HCT116 (cell line): ENCODE results near the gene PGRMC1.

ENCODE experiments used
- ELF1 ChIP-seq: IDR thresholded peaks from 2 replicates; pipeline ENCODE4 v1.6.1; 2012; ENCODE audit warnings: low read depth, borderline replicate concordance
- EZH2 ChIP-seq: fragments of 200-600 bp; sonication (generic); IDR thresholded peaks from 2 replicates; pipeline ENCODE4 v1.6.1; 2017; ENCODE audit warnings: antibody characterized with exemption, mixed run types
- EZH2phosphoT487 ChIP-seq: fragments of 200-600 bp; IDR thresholded peaks from 2 replicates; pipeline ENCODE4 v1.6.1; 2018; ENCODE audit warnings: antibody characterized with exemption, borderline replicate concordance
- FOSL1 ChIP-seq: IDR thresholded peaks from 2 replicates; pipeline ENCODE4 v1.6.1; 2012; ENCODE audit warnings: low read depth
- JUND ChIP-seq: IDR thresholded peaks from 2 replicates; pipeline ENCODE4 v1.6.1; 2012
- MAX ChIP-seq: IDR thresholded peaks from 2 replicates; pipeline ENCODE4 v1.6.1; 2012
- POLR2A ChIP-seq: IDR thresholded peaks from 2 replicates; pipeline ENCODE4 v1.7.0; 2011; ENCODE audit warnings: borderline replicate concordance; ENCODE audit not compliant: insufficient read depth, insufficient read length; ENCODE audit errors: extremely low read depth
- POLR2AphosphoS5 ChIP-seq: IDR thresholded peaks from 2 replicates; pipeline ENCODE4 v1.6.1; 2011; ENCODE audit warnings: mild to moderate bottlenecking, low read depth, low read length, moderate library complexity
- TCF7L2 ChIP-seq: IDR thresholded peaks from 2 replicates; pipeline ENCODE4 v1.7.0; 2011; ENCODE audit warnings: borderline replicate concordance, inconsistent platforms; ENCODE audit not compliant: insufficient read depth, insufficient read length; ENCODE audit errors: extremely low read depth
- YY1 ChIP-seq: IDR thresholded peaks from 2 replicates; pipeline ENCODE4 v1.6.1; 2011; ENCODE audit warnings: low read length, low read depth, moderate library complexity, mild to moderate bottlenecking; ENCODE audit not compliant: insufficient replicate concordance; ENCODE audit errors: extremely low read depth
- ZNF274 ChIP-seq: fragments of 200-500 bp; sonication (Bioruptor generic); IDR thresholded peaks from 2 replicates; pipeline ENCODE4 v1.6.1; 2014; ENCODE audit warnings: mild to moderate bottlenecking, low read depth, low read length, inconsistent platforms
- TF ChIP-seq, protein P1 (sequence below), 3 experiments: fragments of 200-600 bp in 1 of 3; sonication (generic) in 1 of 3; IDR thresholded peaks in 2 of 3; conservative IDR thresholded peaks in 1 of 3; 2 replicates each; pipeline ENCODE4 v1.5.1; 2012 to 2017; ENCODE audit warnings: low read depth in 2 of 3, low read length in 2 of 3, antibody characterized with exemption in 1 of 3, borderline replicate concordance in 1 of 3, control low read depth in 1 of 3, mild to moderate bottlenecking in 1 of 3, mixed read lengths in 1 of 3, mixed run types in 1 of 3, moderate library complexity in 1 of 3; ENCODE audit not compliant: insufficient read depth in 1 of 3
- TF ChIP-seq, protein P2 (sequence below): IDR thresholded peaks from 2 replicates; pipeline ENCODE4 v1.6.1; 2011; ENCODE audit warnings: mild to moderate bottlenecking, low read length, moderate library complexity; ENCODE audit not compliant: insufficient replicate concordance; ENCODE audit errors: extremely low read depth

DNA sequence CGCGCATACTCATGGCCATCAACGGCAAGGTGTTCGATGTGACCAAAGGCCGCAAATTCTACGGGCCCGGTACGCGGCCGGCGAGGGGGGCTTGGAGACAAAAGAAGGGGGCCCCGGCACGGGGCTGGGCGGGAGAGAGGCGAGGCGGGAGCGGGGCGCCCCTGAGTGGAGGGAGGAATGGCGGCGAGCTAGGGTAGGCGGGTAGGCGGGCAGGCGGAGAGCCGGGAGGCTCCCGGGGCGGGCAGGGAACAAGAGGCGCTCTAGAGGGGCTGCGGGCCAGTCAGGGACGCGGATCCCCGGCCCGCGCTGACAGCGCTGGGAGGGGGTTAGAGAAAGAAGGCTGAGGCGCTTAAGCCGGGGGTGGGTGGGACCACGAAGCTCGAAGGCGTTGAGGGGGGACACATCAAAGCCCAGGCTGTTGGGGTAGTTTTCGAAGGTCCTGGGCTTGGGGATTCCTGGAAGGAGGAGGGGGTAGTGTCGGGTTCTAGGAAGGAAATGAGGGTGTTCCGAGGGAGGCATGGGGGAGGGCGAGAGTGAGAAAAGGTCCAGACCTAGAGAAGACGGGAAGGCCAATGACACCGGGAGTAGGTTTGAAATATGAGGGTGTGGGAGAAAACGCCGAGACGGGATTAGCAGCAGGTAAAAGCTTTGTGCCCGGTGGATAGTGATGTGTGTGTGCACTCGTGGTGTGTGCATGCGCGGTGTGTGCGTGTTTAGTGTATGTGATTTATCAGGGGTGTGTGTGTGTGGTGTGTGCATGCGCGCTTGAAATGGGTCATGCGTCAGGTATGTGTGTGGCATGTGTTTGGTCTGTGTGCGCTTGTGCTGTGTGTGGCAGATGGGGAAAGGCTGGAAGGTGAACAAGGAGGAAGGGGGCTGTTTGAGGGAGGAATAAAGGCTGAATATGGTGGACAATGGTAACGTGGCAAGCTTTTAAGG, 807 bp downstream of the PGRMC1 start:
- TF ChIP-seq POLR2A (no peak), JUND (no peak), EZH2phosphoT487 (no peak), POLR2AphosphoS5 (peak; percentile 41), EZH2 (no peak), ZNF274 (no peak), YY1 (no peak), TCF7L2 (no peak), MAX (peak; percentile 56), FOSL1 (no peak), ELF1 (no peak)
- TF ChIP-seq, protein P1, sequence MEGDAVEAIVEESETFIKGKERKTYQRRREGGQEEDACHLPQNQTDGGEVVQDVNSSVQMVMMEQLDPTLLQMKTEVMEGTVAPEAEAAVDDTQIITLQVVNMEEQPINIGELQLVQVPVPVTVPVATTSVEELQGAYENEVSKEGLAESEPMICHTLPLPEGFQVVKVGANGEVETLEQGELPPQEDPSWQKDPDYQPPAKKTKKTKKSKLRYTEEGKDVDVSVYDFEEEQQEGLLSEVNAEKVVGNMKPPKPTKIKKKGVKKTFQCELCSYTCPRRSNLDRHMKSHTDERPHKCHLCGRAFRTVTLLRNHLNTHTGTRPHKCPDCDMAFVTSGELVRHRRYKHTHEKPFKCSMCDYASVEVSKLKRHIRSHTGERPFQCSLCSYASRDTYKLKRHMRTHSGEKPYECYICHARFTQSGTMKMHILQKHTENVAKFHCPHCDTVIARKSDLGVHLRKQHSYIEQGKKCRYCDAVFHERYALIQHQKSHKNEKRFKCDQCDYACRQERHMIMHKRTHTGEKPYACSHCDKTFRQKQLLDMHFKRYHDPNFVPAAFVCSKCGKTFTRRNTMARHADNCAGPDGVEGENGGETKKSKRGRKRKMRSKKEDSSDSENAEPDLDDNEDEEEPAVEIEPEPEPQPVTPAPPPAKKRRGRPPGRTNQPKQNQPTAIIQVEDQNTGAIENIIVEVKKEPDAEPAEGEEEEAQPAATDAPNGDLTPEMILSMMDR (IDR thresholded peaks at IDR 0.05 in 2 of 3, conservative IDR thresholded peaks at IDR 0.05 in 1 of 3; ENCODE audit: borderline replicate concordance in 1 of 3, insufficient read depth in 1 of 3, low read depth in 2 of 3, low read length in 2 of 3): no peak
- TF ChIP-seq, protein P2, sequence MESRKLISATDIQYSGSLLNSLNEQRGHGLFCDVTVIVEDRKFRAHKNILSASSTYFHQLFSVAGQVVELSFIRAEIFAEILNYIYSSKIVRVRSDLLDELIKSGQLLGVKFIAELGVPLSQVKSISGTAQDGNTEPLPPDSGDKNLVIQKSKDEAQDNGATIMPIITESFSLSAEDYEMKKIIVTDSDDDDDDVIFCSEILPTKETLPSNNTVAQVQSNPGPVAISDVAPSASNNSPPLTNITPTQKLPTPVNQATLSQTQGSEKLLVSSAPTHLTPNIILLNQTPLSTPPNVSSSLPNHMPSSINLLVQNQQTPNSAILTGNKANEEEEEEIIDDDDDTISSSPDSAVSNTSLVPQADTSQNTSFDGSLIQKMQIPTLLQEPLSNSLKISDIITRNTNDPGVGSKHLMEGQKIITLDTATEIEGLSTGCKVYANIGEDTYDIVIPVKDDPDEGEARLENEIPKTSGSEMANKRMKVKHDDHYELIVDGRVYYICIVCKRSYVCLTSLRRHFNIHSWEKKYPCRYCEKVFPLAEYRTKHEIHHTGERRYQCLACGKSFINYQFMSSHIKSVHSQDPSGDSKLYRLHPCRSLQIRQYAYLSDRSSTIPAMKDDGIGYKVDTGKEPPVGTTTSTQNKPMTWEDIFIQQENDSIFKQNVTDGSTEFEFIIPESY: no peak
